DOHH2 (cell line): Measurements from ENCODE around the gene ANXA4.

Experiments
- H3F3A ChIP-seq: fragments of 200-600 bp; sonication (generic), shearing (Covaris generic); 2 replicates; pipeline ENCODE4 v1.6.0; 2016; ENCODE audit warnings: antibody characterized with exemption, mild to moderate bottlenecking; ENCODE audit not compliant: control insufficient read depth, insufficient read depth
- H3K27ac ChIP-seq: fragments of 200-600 bp; sonication (generic); 2 replicates; pipeline ENCODE4 v1.5.1; 2014; ENCODE audit warnings: low read depth, mild to moderate bottlenecking, low read length, moderate library complexity
- H3K27me3 ChIP-seq: fragments of 200-600 bp; sonication (generic); 2 replicates; pipeline ENCODE4 v1.6.1; 2014; ENCODE audit warnings: mild to moderate bottlenecking, low read length, mixed read lengths; ENCODE audit not compliant: control insufficient read depth
- H3K36me3 ChIP-seq: fragments of 200-600 bp; sonication (generic); 2 replicates; pipeline ENCODE4 v1.6.1; 2014; ENCODE audit warnings: mild to moderate bottlenecking, low read length, moderate library complexity, mixed read lengths; ENCODE audit not compliant: control insufficient read depth
- H3K4me1 ChIP-seq: fragments of 200-600 bp; sonication (generic); 2 replicates; pipeline ENCODE4 v1.6.1; 2014; ENCODE audit warnings: mild to moderate bottlenecking, low read length, mixed read lengths; ENCODE audit not compliant: control insufficient read depth
- H3K4me2 ChIP-seq: fragments of 200-600 bp; sonication (generic); 2 replicates; pipeline ENCODE4 v1.6.0; 2014; ENCODE audit warnings: mild to moderate bottlenecking, low read length, moderate library complexity
- H3K4me3 ChIP-seq: fragments of 200-600 bp; sonication (generic); 2 replicates; pipeline ENCODE4 v1.5.1; 2014; ENCODE audit warnings: mild to moderate bottlenecking, low read length, mixed read lengths
- H3K79me2 ChIP-seq: fragments of 200-600 bp; sonication (generic); 2 replicates; pipeline ENCODE4 v1.6.1; 2014; ENCODE audit warnings: mild to moderate bottlenecking, low read length, mixed read lengths; ENCODE audit not compliant: control insufficient read depth
- H3K9me2 ChIP-seq: fragments of 200-600 bp; sonication (generic); replicated peaks from 2 replicates; pipeline ENCODE4 v1.6.1; 2014; ENCODE audit warnings: mild to moderate bottlenecking, low read length, mixed read lengths; ENCODE audit not compliant: control insufficient read depth
- H3K9me3 ChIP-seq: fragments of 200-600 bp; sonication (generic); 2 replicates; pipeline ENCODE4 v1.6.1; 2014; ENCODE audit warnings: antibody characterized with exemption, low read length, mixed read lengths; ENCODE audit not compliant: control insufficient read depth, insufficient read depth
- H4K20me1 ChIP-seq: fragments of 200-600 bp; sonication (generic); 2 replicates; pipeline ENCODE4 v1.6.0; 2014; ENCODE audit warnings: low read depth, mild to moderate bottlenecking, antibody characterized with exemption, low read length, moderate library complexity; ENCODE audit not compliant: control insufficient read depth, insufficient read depth
- EZH2phosphoT487 ChIP-seq: fragments of 200-600 bp; sonication (generic); IDR thresholded peaks from 2 replicates; pipeline ENCODE4 v1.6.1; 2017; ENCODE audit warnings: borderline replicate concordance, mild to moderate bottlenecking, antibody characterized with exemption, low read length, moderate library complexity, mixed read lengths
- TF ChIP-seq, protein P1 (sequence below): fragments of 200-600 bp; sonication (generic); IDR thresholded peaks from one replicate; pipeline ENCODE4 v1.5.1; 2014; ENCODE audit warnings: antibody characterized with exemption, mild to moderate bottlenecking, low read depth, low read length; ENCODE audit not compliant: poor library complexity, severe bottlenecking

The ANXA4 gene

GRCh38 chr2:69731147-69731970 lies 10.6 kb upstream of the ANXA4 start:
- Histone ChIP-seq H4K20me1 (no peaks in the 10 kb centered on the region), H3K27ac (no peak overlapping the region), H3K9me3 (no peaks in the 10 kb centered on the region), H3K36me3 (no peaks in the 10 kb centered on the region), H3F3A (no peaks in the 10 kb centered on the region), H3K9me2 (no peaks in the 10 kb centered on the region), H3K79me2 (no peaks in the 10 kb centered on the region), H3K4me2 (no peak overlapping the region; the same call in 1 of the 2 replicates), H3K27me3 (no peaks in the 10 kb centered on the region), H3K4me1 (peaks cover 12% of the 10 kb centered on the region), H3K4me3 (no peak overlapping the region)
- TF ChIP-seq EZH2phosphoT487: no peak
- TF ChIP-seq, protein P1, sequence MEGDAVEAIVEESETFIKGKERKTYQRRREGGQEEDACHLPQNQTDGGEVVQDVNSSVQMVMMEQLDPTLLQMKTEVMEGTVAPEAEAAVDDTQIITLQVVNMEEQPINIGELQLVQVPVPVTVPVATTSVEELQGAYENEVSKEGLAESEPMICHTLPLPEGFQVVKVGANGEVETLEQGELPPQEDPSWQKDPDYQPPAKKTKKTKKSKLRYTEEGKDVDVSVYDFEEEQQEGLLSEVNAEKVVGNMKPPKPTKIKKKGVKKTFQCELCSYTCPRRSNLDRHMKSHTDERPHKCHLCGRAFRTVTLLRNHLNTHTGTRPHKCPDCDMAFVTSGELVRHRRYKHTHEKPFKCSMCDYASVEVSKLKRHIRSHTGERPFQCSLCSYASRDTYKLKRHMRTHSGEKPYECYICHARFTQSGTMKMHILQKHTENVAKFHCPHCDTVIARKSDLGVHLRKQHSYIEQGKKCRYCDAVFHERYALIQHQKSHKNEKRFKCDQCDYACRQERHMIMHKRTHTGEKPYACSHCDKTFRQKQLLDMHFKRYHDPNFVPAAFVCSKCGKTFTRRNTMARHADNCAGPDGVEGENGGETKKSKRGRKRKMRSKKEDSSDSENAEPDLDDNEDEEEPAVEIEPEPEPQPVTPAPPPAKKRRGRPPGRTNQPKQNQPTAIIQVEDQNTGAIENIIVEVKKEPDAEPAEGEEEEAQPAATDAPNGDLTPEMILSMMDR: no peak

DNA sequence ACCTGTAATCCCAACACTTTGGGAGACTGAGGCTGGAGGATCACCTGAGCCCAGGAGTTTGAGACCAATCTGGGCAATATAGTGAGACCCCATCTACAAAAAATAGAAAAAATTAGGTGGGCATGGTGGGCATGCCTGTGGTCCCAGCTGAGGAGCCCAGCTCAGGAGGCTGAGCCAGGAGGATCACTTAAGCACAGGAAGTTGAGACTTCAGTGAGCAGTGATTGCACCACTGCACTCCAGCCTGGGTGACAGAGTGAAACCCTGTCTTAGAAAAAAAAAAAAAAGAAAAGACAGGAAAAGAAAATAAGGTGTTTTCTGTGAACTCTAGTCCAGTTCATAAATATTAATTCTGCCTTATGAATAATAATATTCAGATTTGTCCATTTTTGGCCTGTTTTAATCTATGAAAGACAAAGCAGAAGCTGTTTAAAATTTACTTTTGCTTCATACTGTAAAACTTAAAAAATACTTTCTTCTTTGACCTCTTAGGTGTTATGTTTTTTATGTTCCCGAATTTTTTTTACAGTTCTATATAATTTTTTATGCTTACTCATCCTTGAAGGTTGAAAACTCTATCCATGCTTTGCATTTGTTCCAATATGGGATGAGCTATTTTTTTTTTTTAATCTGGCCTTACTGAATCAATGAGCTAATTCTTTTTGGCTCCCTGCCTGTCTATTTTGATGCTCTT lies 8.4 kb upstream of the ANXA4 start:
- Histone ChIP-seq H4K20me1 (no peaks in the 10 kb centered on the region), H3K27ac (no peak overlapping the region), H3K9me2 (no peaks in the 10 kb centered on the region), H3K4me3 (no peak overlapping the region), H3K36me3 (no peaks in the 10 kb centered on the region), H3K79me2 (no peaks in the 10 kb centered on the region), H3K4me2 (no peak overlapping the region), H3F3A (no peaks in the 10 kb centered on the region), H3K4me1 (peaks cover 12% of the 10 kb centered on the region), H3K27me3 (no peaks in the 10 kb centered on the region), H3K9me3 (no peaks in the 10 kb centered on the region)
- TF ChIP-seq, protein P1: no peak
- no peak for TF ChIP-seq EZH2phosphoT487

DNA sequence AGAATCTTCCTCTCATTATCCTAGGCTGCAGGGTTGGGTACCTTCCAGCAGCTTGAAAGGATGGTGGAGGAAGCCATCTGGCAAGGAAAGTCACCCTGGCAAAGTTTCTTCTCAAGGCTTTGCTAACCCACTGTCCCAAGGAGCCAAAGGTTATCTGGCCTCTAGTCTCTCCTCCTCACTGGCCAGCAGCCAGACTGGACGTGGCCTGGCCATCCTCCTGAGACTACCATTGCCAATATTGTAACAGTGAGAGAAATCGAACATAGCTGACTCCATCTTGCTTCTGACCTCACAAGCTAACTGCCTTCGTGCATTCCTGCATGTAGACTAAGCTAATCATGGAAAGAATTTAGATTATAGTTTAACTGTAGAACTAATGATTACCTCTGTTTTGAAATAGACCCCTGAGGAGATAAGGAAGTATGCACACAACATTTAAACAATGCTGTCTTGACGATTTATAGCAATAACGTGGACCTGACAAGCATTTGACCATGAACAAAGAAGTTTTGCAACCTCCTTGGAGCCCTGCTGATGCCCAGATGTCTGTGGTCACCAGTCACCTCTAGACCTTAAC lies 7.8 kb upstream of the ANXA4 start:
- no peak overlapping the region for H3K4me2 ChIP-seq
- no peak overlapping the region for H3K27ac ChIP-seq
- H3K36me3 ChIP-seq: no peaks in the 10 kb centered on the region
- H3K4me1 ChIP-seq: peaks cover 12% of the 10 kb centered on the region
- no peaks in the 10 kb centered on the region for H3K79me2 ChIP-seq
- no peak overlapping the region for H3K4me3 ChIP-seq
- no peaks in the 10 kb centered on the region for H3K9me2 ChIP-seq
- TF ChIP-seq EZH2phosphoT487: no peak
- TF ChIP-seq, protein P1: no peak
- H3F3A ChIP-seq: no peaks in the 10 kb centered on the region
- H3K27me3 ChIP-seq: no peaks in the 10 kb centered on the region
- H4K20me1 ChIP-seq: no peaks in the 10 kb centered on the region
- H3K9me3 ChIP-seq: no peaks in the 10 kb centered on the region
